ENCODE results near the gene KCNK15. TPM values are rescaled to one million over a fixed set of nuclear protein-coding genes. Genes with fewer than 3 reads are reported as not detected.
A peak's percentile ranks its signal among the peaks of the same experiment; 100 is the strongest.

Gene KCNK15
- total and polyA plus RNA-seq, 9 of the 15 experiments (the other 6 are each of a cell fraction or from before 2014, with no cell fraction given), result 0.03 to 0.30 (median 0.17) TPM; not detected in 5

DNA sequence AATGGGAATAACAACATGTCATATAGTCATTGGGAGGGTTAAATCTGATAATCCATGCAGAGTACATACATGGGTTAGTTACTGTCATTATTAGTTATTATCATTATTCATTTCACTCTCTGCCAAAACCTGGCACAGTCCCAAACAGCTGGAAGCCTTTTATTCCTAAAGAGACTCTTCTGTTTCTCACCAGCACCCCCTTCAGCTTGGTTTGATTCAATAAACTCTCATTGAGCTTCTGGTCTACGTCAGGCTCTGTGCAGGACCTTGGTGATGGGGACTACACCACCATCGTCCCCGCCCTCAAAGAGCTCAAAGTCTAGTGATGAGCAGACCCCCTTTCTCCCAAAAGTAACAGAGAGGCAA lies 2.3 kb downstream of the KCNK15 start:
- Histone ChIP-seq H3K9me3 (replicated peaks; ENCODE audit: control insufficient read depth, insufficient read depth, low read depth, low read length) (no peaks in the 10 kb centered on the region), H3K4me3 (no peak overlapping the region), H3K4me1 (replicated peaks in 1 of 2; ENCODE audit: control insufficient read depth in 2 of 2, insufficient read depth in 2 of 2, low read length in 2 of 2) (peaks cover 3 to 22% of the 10 kb centered on the region in 2 experiments; a peak in 4 of 5 replicates), H3K27ac (ENCODE audit: extremely low read depth, low read depth, low read length) (no peak overlapping the region), H3K27me3 (ENCODE audit: control insufficient read depth in 2 of 2, insufficient read depth in 2 of 2, low read length in 2 of 2) (peaks cover 5 to 55% of the 10 kb centered on the region in 2 experiments; a peak in 4 of 5 replicates), H3K4me2 (ENCODE audit: insufficient read depth, low read length) (no peak overlapping the region), H3K9ac (ENCODE audit: insufficient read depth in 1 of 2, low read depth in 2 of 2, low read length in 2 of 2) (no peak overlapping the region), H3K36me3 (ENCODE audit: control insufficient read depth, insufficient read depth, low read length) (no peaks in the 10 kb centered on the region), H2AFZ (ENCODE audit: low read depth, low read length) (no peak overlapping the region), H3K79me2 (ENCODE audit: control insufficient read depth, insufficient read depth, low read length) (no peaks in the 10 kb centered on the region), H3K9me1 (ENCODE audit: control insufficient read depth, insufficient read depth, low read length) (no peaks in the 10 kb centered on the region), H4K20me1 (replicated peaks; ENCODE audit: control insufficient read depth, insufficient read depth, low read length) (no peaks in the 10 kb centered on the region)
- ChIA-PET POLR2A (interaction anchor here (0.7 to 1.3 kb wide), 2 partner anchors 11 to 69 kb away, joined by 3 read pairs; no protein-coding TSS in a partner anchor), CTCF (ENCODE audit: low intra/inter-chr PET ratio) (interaction anchor here (2.7 kb wide), 1 partner anchor 119 kb away, joined by 19 read pairs; no protein-coding TSS in a partner anchor)
- BruUV-seq (replicated peaks), result no TSS peak
- WGBS (ENCODE audit: insufficient coverage, low coverage, missing lambda C conversion rate), result 25% methylated on average over 3 of the region's 3 CpGs
- TF ChIP-seq NFIC (IDR thresholded peaks at IDR 0.05) (peak; percentile 73), KDM5B (IDR thresholded peaks at IDR 0.05; ENCODE audit: insufficient replicate concordance, low read depth, low read length) (no peak)
- TF ChIP-seq, protein P1, sequence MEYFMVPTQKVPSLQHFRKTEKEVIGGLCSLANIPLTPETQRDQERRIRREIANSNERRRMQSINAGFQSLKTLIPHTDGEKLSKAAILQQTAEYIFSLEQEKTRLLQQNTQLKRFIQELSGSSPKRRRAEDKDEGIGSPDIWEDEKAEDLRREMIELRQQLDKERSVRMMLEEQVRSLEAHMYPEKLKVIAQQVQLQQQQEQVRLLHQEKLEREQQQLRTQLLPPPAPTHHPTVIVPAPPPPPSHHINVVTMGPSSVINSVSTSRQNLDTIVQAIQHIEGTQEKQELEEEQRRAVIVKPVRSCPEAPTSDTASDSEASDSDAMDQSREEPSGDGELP (CRISPR knock-in tag; IDR thresholded peaks at IDR 0.05; ENCODE audit: borderline replicate concordance), result 0 out of 2 replicates have a peak, but pooled peaks have one; percentile 0
- ATAC-seq, result no peak
- DNase-seq (ENCODE audit: extremely low read depth in 1 of 4, low spot score in 3 of 4), result no peak
- intact Hi-C loops (cut with micrococcal nuclease), result no loop called here
- no peak for FAIRE-seq
- in situ Hi-C loops (cut with MboI), result loop anchor here (10.0 kb wide), 1 partner anchor 117 kb away; no protein-coding TSS in a partner anchor
